CD4-positive, alpha-beta T cell treated with Interleukin-4 for 1 hour (primary cell): ENCODE measurements around the gene HACD2.
"Not testable (repeated sequence)": the region's sequence is repeated elsewhere in the genome, so short reads cannot be mapped to it uniquely, and the experiment has no call there.

Experiments
- DNase-seq, 2 donors: peaks; one replicate each; pipeline ENCODE4 v3.0.0-alpha.2; 2020 to 2022

HACD2 gene

GRCh38 chr3:123521179-123521969 is 63.5 kb downstream of the HACD2 start:
- no peak for DNase-seq

GRCh38 chr3:123520656-123521055 is 64.2 kb downstream of the HACD2 start:
- no peak for DNase-seq

DNA sequence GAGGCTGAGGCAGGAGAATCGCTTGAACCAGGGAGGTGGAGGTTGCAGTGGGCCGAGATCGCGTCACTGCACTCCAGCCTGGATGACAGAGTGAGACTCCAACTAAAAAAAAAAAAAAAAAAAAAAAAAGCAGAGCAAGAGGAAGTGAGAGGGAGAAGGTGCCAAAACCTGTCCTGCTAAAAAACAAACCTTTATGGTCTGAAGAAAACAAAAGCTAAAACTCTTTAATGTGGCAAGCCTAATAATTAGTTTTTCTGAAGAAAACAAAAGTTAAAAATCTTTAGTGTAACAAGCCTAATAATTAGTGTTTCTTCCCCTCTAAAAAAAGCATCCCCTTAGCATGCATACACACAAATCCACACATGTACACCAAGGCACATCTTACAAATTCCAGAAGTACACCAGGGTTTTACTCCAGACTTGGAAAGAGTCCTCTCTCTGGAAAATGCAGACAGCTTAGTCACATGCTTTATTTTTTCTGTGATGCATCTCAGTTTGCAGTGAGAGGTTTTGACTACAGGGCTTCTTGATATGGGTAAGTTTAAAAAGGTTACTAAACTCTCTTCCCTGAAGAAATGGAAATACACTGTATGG is 65.9 kb downstream of the HACD2 start:
- DNase-seq: no peak

GRCh38 chr3:123511726-123512125 is 73.1 kb downstream of the HACD2 start:
- no peak for DNase-seq

GRCh38 chr3:123511084-123511483 is 73.8 kb downstream of the HACD2 start:
- no peak for DNase-seq

- DNase-seq: no peak
Observed at GRCh38 chr3:123508178-123508577, 76.7 kb downstream of the HACD2 start.

DNA sequence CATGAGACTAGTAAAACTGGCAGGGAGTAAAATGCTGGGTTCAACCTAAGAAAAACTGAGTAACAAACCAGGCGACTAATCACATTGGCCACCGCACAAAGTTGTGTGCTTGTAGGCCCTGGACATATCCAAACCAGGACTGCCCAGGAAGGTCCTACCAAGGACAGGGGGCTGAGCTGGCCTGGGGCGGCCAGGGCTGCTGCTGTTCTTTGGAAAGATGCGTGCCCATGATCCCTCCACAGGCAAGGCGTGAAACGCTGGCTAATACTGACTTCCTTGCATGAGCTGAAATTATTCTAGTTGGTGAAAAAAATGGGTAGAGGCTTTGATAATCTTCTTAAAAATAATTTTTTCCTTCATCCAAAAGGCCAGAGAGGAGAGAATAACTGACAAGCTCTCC is 79.0 kb downstream of the HACD2 start:
- DNase-seq: no peak

DNA sequence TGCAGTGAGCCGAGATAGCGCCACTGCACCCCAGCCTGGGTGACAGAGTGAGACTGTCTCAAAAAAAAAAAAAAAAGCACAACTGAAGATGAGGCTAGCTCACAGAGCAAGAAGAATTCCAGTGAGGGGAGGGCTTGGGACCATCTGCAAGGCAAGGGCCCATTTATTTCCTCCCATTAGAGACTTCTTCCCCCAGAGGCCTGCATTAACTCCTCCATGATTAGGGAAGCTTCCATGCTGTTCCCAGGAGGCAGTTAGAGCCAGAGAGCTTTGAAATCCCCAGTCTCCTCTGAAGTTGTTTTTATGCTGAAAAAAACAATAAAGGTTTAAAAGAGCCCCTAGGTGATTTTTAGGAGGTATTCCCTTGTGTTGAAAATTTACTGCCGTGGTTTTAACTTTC is 81.7 kb downstream of the HACD2 start:
- DNase-seq: no peak

DNA sequence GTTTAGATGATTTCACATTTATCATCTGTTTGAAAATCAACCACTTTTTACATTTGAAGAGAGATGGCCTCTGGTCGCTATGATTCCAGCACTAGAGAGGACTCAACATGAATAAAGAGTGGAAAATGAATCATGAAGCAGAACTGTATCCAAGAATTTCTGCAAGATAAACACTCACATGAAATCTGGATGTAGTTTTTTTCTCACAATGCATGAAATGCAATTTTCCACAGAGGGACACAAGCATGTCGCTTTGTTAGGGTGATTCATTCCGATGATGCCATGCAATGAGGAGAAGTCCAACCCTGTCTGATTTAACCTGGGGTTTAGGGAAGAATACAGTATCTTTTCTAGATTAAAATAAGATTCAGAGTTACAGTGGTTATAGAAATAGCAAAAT is 85.5 kb downstream of the HACD2 start:
- DNase-seq: no peak

- no peak for DNase-seq
Observed at GRCh38 chr3:123498761-123499160, 86.1 kb downstream of the HACD2 start.

DNA sequence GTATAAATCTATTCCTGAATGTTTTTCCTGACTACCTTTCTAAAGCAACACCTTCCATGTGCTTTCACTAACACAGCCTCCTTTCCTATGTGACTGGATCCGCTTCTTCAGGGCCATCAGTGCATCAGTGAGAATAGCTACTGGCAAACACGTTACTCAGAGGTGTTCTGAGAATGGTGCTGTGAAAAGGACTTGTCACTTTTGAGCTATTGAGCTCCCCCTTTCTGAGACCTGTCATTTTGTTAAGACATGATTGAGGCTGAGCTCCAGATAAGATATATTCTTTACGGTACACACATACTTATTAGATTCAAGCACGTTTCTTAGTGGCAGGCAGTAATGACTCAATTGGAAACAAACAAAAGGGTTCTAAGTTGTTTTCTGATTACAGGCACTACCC is 90.9 kb downstream of the HACD2 start:
- no peak for DNase-seq

DNA sequence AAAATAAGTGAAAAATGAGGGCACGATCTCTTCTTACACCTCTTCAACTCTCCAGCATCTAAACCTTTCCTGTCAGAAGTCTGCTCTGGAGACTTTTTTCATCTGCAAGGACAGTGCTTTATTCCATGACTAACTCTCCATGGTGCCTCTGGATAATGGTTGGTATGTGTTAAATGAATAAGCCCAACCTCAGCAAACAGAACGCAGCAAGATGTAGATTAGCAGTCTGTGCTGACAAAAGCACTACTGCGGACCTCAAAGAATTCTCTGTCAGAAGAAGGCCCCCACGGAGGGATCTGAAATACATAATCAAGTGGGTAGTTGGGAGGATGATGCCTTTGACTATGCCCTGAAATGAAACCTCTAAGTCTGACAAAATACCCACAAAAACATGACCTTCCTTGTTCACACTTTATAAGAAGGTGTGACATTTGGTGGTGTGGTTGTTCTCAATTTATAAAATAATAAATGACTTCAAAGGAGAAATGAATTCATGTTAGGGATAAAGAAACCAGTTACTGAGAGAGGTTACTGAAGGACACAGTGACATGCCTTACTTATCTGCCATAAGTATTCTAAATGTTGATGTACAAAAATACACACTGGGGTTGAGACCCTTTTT is 92.8 kb downstream of the HACD2 start:
- DNase-seq: peak in 1 of 2 donors; percentile 29

DNA sequence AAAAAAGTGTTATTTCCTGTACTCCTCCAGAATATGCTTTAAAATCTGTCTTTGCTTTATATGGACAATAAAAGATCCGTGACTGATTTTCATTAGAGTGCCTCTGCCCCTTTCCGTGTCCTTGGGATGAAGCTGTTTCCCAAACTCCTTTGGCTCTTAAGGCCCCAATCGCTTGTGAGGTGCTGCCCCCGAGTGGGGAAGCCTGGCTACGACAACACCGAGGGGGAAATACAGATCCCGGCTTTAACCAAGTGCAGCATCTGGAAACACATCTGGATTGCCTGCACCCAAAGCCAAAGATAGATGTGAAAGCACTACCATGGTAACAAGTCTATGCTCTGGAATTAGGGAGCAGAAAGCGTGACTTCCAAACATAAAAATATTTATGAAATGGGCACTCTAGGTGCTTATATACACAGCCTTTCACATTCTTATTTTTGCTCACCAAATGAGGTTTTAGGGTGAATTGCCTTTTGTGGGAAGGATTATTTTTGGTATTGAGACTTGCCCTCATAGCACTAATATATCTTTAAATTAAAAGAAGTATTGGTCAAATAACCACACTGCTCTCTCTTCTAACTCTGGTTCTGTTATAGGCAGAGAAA is 95.4 kb downstream of the HACD2 start:
- peak; percentile 21 to 26 for DNase-seq

DNA sequence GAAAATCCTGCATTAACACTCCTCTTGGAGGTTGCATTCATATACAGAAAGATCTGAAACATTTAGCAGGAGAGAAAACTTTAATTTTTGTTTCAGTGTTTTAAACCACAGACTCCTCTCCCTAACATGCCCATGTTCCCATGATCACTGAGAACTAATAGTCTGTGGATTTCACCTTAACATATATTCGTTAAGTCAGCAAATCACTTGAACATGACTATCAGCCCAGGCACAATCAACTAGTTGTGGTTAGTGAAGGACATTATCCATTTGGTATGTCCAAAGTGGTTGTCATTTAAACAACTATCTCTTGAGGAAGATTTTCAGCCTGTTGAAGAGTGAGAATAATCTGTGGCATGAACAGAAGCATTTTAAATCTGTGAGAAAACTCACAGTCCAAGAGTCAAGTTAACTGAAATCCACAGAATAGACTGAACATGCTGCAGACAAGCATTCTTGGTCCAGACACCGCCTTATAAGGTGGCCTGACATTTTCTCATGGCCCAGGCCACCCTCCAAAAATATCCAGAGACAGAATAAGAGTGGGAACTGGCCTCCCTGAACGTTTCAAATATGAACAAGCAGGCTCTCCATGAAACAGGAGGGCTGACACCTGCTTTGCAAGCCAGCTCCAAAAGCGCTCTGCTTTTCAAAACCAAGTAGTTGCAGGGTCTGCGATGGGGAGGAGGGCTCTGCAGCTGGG is 96.1 kb downstream of the HACD2 start:
- DNase-seq: no peak

DNA sequence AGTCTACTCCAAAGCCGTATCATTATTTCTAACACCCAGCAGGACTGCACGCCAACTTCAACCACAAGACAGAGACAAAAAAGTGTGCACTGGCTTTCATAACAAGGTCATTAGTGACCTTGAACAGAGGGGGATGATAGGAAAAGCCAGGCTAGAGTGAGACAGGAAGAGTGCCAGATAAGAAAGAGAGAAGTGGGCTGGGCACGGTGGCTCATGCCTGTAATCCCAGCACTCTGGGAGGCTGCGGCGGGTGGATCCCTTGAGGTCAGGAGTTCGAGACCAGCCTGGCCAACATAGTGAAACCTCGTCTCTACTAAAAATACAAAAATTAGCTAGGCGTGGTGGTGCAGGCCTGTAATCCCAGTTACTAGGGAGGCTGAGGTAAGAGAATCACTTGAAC is 97.8 kb downstream of the HACD2 start:
- not testable (repeated sequence) for DNase-seq

- no peak for DNase-seq
Observed at GRCh38 chr3:123486460-123486859, 98.4 kb downstream of the HACD2 start.

DNA sequence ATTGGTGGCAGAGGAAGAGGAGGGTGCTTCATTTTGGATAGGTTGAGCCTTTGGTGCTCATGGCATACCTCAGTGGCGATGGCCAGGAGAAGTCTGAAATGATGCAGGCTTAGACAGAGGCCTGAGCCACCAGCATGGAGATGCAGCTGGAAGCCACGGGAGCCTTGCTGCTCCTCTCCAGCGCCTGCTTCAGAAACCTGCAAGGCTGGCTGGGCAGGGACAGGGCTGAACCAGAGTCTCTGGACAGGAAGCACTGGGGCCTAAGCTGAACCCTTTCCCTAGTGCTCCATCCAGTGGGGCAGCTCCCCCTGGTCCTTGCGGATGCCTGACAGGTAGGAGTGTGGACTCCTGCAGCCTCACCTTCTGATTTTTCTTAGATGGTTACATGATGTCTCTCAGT is 99.3 kb downstream of the HACD2 start:
- no peak for DNase-seq

DNA sequence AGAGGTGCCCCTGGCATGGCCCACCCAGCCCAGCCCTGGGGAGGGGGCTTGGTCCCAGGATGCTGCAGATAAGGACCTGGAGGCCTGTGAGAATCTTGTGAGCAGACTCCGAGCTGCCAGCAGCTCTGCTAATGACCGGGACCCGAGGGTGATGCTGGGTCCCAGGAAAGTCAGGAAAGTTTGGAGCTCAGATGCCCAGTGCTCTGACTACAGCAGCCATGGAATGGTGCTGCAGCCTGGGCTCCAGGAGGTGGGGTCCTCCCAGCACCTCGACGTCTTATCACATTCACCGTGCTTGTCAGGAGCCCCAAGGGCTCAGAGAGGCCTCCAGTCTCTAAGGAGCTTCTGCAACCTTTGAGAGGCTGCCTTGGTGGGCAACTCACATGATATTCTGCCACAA is 101.7 kb downstream of the HACD2 start:
- DNase-seq: no peak

DNA sequence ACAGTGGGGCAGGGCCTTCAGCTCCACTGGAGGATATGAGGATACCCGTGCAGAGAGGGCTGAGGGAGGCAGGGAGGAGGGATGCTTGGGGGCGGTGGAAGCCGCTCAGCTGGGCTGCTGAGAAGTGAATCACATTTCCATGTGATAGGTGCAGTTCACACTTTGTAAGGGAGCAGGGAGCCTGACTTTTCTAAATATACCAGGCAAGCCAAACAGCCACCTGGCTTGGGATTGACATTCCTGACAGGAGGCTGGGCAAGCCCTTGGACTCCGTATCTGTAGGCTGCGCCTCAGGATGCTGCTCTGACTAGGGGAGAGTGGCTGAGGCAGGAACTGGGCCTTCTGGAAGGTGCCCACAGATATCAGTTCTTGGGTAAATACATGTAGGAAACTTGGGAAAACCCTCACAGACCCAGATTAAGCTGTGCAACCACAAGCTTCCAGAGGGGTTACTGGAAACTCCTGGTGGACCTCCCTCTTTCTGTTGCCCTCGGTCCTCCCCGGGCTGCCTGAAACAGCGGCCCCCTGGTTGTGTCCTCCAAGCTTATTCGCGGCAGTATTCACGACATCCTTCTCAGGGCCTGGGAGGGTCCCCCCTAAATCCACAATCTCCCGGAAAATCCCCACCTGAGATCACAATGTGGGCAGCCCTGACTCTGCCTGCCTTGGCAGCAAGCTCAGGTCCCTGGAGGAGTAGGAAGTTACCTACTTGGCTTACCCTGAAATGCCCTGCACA is 103.0 kb downstream of the HACD2 start:
- no peak for DNase-seq

- DNase-seq: no peak
Observed at GRCh38 chr3:123481071-123481470, 103.8 kb downstream of the HACD2 start.

- no peak for DNase-seq
Observed at GRCh38 chr3:123480428-123480827, 104.4 kb downstream of the HACD2 start.

DNA sequence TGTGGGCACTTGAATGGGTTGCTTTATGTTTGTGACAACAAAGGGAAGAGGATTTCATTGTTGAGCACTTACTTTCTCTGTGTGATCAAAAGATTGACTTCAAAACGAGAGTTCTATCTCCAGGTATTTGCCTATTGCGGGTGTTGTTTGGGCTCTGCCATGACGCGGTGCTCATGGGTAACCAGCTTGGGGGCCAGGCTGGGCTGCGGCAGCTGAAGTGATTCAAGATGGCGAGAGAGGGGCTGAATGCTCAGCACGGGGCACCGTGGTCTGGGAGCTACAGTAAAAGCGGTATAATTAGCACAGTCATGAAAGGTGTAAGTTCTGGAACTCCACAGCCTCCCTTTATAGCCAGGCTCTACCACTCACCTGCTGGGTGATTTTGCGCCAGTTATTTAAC is 105.0 kb downstream of the HACD2 start:
- no peak for DNase-seq

DNA sequence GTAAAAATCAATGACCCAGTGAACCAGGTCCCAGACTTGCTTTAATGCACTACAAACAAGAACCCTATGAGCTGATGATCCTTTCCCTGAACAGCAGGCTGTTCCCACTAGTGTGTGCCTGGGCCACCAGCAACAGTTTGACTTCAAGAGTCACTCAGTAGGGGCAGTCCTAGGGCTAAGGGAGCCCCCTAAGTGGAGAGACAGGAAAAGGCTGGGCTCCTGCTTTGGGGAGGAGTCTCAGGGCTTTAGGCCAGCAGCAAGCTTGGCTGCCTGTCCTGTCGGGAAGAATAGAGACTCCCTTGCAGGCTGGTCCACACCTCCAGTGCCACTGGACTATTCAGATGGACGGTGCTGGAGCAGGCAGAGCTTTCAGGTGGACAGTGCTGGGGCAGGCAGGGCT is 106.5 kb downstream of the HACD2 start:
- DNase-seq: no peak
